Measurements from ENCODE around the gene PLXNA4. TPM values are rescaled to one million over a fixed set of nuclear protein-coding genes. Genes with fewer than 3 reads are reported as not detected.

The PLXNA4 gene
- total RNA-seq, 2 experiments from 2014 or later: 0.75 to 0.85 TPM

DNA sequence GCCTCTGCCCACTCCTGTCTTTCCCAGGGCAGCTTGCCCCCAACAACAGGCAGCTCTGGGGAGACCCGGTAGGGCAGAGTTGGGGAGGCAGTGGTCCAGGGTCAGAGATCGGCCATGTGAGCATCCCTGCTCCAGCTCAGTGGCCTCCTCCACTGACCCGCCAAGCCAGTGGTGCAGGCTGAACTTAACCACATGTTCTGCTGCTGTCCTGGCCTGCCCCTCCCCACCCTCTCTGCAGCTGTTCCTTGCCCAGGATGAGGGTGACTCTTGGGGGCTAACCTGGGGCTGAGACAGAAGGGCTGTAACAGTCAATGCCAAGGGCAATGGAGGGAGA, 349.3 kb downstream of the PLXNA4 start:
- Histone ChIP-seq H3K36me3 (ENCODE audit: insufficient read depth, low read length) (no peaks in the 10 kb centered on the region), H3K9me3 (ENCODE audit: control insufficient read depth in 1 of 2, insufficient read depth in 1 of 2, low read length in 2 of 2) (no peaks in the 10 kb centered on the region), H3K4me3 (ENCODE audit: low read length) (no peak overlapping the region), H3K27ac (ENCODE audit: low read depth in 1 of 2, low read length in 2 of 2) (no peak overlapping the region), H3K27me3 (ENCODE audit: control insufficient read depth in 1 of 2, insufficient read depth in 2 of 2, low read length in 2 of 2) (no peaks in the 10 kb centered on the region), H3K4me1 (ENCODE audit: insufficient read depth, low read length) (no peaks in the 10 kb centered on the region)
- no peaks in the 10 kb centered on the region for H3K4me1 Mint-ChIP-seq (ENCODE audit: low read depth)
- no peak overlapping the region for H3K4me3 Mint-ChIP-seq
- intact Hi-C loops (cut with DNase I, micrococcal nuclease): no loop called here
- H3K27ac Mint-ChIP-seq: no peak overlapping the region
- no peaks in the 10 kb centered on the region for H3K36me3 Mint-ChIP-seq (ENCODE audit: low read depth)
- H3K9me3 Mint-ChIP-seq: no peaks in the 10 kb centered on the region
- H3K27me3 Mint-ChIP-seq: peaks cover 10% of the 10 kb centered on the region
- POLR2A ChIA-PET: no interaction called here
- DNase-seq: no peak
- ATAC-seq (ENCODE audit: poor library complexity): no peak
- CTCF ChIA-PET: no interaction called here
- TF ChIP-seq, protein P1, sequence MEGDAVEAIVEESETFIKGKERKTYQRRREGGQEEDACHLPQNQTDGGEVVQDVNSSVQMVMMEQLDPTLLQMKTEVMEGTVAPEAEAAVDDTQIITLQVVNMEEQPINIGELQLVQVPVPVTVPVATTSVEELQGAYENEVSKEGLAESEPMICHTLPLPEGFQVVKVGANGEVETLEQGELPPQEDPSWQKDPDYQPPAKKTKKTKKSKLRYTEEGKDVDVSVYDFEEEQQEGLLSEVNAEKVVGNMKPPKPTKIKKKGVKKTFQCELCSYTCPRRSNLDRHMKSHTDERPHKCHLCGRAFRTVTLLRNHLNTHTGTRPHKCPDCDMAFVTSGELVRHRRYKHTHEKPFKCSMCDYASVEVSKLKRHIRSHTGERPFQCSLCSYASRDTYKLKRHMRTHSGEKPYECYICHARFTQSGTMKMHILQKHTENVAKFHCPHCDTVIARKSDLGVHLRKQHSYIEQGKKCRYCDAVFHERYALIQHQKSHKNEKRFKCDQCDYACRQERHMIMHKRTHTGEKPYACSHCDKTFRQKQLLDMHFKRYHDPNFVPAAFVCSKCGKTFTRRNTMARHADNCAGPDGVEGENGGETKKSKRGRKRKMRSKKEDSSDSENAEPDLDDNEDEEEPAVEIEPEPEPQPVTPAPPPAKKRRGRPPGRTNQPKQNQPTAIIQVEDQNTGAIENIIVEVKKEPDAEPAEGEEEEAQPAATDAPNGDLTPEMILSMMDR (IDR thresholded peaks at IDR 0.05): no peak

DNA sequence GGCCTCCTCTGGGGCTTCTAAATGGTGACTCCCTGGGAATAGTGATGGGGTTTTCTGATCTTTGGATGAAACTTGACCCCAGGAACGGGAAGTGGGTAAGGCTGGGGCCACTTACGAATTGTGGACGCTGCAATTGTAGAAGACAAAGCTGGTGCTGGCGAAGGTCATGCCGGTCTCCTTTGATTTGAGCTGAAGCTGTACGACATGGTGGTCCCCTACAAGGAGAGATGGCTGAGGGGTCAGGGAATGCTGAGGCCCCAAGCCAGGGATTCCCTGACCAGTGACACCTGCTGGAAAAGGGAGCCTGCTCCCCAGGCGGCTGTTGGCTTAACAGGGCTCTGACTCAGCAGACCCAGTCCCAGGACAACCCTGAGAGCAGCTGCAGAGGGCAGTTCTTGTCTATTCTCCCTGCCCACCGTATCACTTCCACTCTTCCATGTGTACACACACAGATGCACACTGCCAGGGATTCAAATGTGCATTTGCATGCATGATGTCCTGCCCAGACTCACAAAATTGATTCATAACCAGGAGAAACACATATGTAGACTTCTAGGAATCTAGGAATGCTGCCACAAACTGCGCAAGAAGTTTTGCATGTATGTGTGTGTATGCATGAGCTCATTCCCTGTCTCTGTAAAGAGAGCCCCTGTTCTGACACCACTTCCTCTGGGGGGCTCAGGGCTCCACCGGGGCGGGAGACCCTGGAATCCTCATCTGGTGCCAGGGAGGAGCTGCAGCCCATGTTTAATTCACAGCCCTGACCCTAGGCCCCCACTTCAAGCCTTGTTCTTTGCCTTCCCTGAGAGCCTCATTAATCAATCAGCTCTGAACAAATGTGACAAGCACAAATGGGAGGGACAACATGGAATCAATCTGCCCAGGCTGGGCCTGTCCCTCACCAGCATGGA, 350.0 kb downstream of the PLXNA4 start:
- TF ChIP-seq, protein P1 (IDR thresholded peaks at IDR 0.05): no peak
- Mint-ChIP-seq H3K27ac (no peak overlapping the region), H3K36me3 (ENCODE audit: low read depth) (no peaks in the 10 kb centered on the region), H3K4me1 (ENCODE audit: low read depth) (no peaks in the 10 kb centered on the region), H3K9me3 (no peaks in the 10 kb centered on the region), H3K27me3 (peaks cover 5% of the 10 kb centered on the region), H3K4me3 (no peak overlapping the region)
- Histone ChIP-seq H3K27ac (ENCODE audit: low read depth in 1 of 2, low read length in 2 of 2) (no peak overlapping the region), H3K27me3 (ENCODE audit: control insufficient read depth in 1 of 2, insufficient read depth in 2 of 2, low read length in 2 of 2) (no peaks in the 10 kb centered on the region), H3K36me3 (ENCODE audit: insufficient read depth, low read length) (no peaks in the 10 kb centered on the region), H3K9me3 (ENCODE audit: control insufficient read depth in 1 of 2, insufficient read depth in 1 of 2, low read length in 2 of 2) (no peaks in the 10 kb centered on the region), H3K4me3 (ENCODE audit: low read length) (no peak overlapping the region), H3K4me1 (ENCODE audit: insufficient read depth, low read length) (no peaks in the 10 kb centered on the region)
- POLR2A ChIA-PET: no interaction called here
- DNase-seq: no peak
- CTCF ChIA-PET: no interaction called here
- intact Hi-C loops (cut with DNase I, micrococcal nuclease): no loop called here
- ATAC-seq (ENCODE audit: poor library complexity): no peak

DNA sequence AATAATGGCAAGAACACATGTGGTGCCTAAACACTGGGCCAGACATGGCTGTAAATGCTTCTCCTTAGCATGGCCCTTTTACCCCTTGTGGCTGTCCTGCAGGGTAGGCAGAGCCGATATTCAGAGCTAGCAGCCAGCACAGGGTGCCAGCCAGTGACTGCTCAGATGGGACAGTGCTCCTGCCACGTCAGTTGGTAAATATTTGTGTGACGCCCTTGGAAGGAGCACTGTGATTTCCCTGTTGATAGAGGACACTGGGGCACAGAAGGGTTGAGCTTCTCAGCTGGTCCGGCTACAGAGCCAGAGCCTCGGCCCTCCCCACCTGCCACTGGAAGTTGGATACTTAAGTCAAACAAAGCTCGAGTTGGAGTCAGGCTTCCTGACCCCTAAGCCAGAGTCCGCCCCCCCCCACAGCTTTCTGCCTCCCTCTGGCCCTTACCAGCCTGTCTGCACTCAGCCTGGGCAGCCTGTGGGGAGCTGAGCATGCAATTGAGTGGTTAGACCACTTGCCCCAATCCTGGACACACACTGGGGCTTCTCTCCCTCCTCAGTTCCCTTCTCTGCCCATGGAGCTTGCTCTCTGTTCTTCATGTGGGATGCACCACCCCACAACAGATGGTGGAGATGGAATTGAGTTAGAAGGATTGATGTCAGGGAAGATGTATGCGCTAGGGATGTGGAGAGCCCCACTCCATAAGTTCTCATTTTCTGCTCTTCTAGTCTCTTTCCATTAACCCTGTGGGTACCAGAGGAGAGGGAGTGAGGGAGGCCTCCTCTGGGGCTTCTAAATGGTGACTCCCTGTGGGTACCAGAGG, 350.8 kb downstream of the PLXNA4 start:
- H3K9me3 ChIP-seq (ENCODE audit: control insufficient read depth in 1 of 2, insufficient read depth in 1 of 2, low read length in 2 of 2): no peaks in the 10 kb centered on the region
- H3K36me3 Mint-ChIP-seq (ENCODE audit: low read depth): no peaks in the 10 kb centered on the region
- intact Hi-C loops (cut with DNase I, micrococcal nuclease): no loop called here
- H3K27me3 ChIP-seq (ENCODE audit: control insufficient read depth in 1 of 2, insufficient read depth in 2 of 2, low read length in 2 of 2): no peaks in the 10 kb centered on the region
- H3K4me1 ChIP-seq (ENCODE audit: insufficient read depth, low read length): no peaks in the 10 kb centered on the region
- no peak overlapping the region for H3K27ac Mint-ChIP-seq
- no peak overlapping the region for H3K4me3 Mint-ChIP-seq
- H3K4me1 Mint-ChIP-seq (ENCODE audit: low read depth): no peaks in the 10 kb centered on the region
- peaks cover 5% of the 10 kb centered on the region for H3K27me3 Mint-ChIP-seq
- DNase-seq (no peak), ATAC-seq (ENCODE audit: poor library complexity) (no peak)
- H3K36me3 ChIP-seq (ENCODE audit: insufficient read depth, low read length): no peaks in the 10 kb centered on the region
- CTCF ChIA-PET: no interaction called here
- H3K9me3 Mint-ChIP-seq: no peaks in the 10 kb centered on the region
- POLR2A ChIA-PET: no interaction called here
- TF ChIP-seq, protein P1 (IDR thresholded peaks at IDR 0.05): no peak
- H3K27ac ChIP-seq (ENCODE audit: low read depth in 1 of 2, low read length in 2 of 2): no peak overlapping the region
- no peak overlapping the region for H3K4me3 ChIP-seq (ENCODE audit: low read length)

All from CD4-positive, alpha-beta T cell (primary cell).